Ureter (tissue), 1 donor: ENCODE data around the gene NRSN1. TPM values are rescaled to one million over a fixed set of nuclear protein-coding genes. Genes with fewer than 3 reads are reported as not detected.

Experiments used
- total RNA-seq: library from RNA; stranded (reverse); gene quantifications from one replicate; pipeline ENCODE4 v1.2.4, GENCODE V29; 2023
- donor health status: DM: yes; HTN: yes; CAD: no.

NRSN1 gene
- total RNA-seq, 1 donor from 2014 or later, result not detected

Other genes starting within 250 kb of the NRSN1 start
- gene DCDC2, start 231.8 kb downstream of the NRSN1 start, total RNA-seq, result 15.2 TPM